NT2/D1 (cell line): ENCODE data around the gene SHROOM2.

ENCODE experiments used
- SUZ12 ChIP-seq: IDR thresholded peaks from 2 replicates; pipeline ENCODE4 v1.6.1; 2011; ENCODE audit not compliant: insufficient read length, insufficient read depth; ENCODE audit errors: extremely low read depth
- YY1 ChIP-seq: IDR thresholded peaks from 2 replicates; pipeline ENCODE4 v1.6.1; 2011; ENCODE audit not compliant: insufficient read length, insufficient read depth
- ZNF274 ChIP-seq: IDR thresholded peaks from 2 replicates; pipeline ENCODE4 v1.6.1; 2011; ENCODE audit warnings: mild to moderate bottlenecking, low read depth, low read length

DNA sequence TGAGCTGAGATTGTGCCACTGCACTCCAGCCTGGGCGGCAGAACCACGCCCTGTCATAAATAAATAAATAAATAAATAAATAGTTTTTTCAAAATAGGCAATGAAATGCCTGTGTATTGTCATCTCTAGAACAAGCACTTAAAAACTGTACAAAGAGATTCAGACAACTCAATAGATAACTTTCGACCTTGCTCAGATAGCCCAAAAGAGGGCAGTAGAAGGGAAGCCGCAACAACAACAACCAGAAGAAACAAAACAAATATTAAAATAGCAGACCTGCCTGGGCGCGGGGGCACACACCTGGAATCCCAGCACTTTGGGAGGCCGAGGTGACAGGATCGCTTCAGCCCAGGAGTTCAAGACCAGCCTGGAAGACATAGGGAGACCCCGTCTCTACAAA lies 171.5 kb downstream of the SHROOM2 start:
- TF ChIP-seq ZNF274 (no peak), YY1 (no peak), SUZ12 (no peak)
